H1 (cell line): ENCODE data around the gene MEF2C. TPM values are rescaled to one million over a fixed set of nuclear protein-coding genes. Genes with fewer than 3 reads are reported as not detected.

Experiments used
- CTCF ChIA-PET: fragments of 300-600 bp; sonication (Branson Sonifier 250); formaldehyde crosslinking; loops from one replicate; lab custom pipeline; 2021; ENCODE audit not compliant: partially characterized antibody; lab: Charles Lee
- POLR2A ChIA-PET: fragments of 300-600 bp; sonication (Branson Sonifier 250); formaldehyde crosslinking; loops from one replicate; lab custom pipeline; 2021; ENCODE audit warnings: inconsistent platforms; ENCODE audit not compliant: partially characterized antibody; lab: Charles Lee
- DNase-seq, 2 experiments: peaks; one replicate each; pipeline versions ENCODE4 v3.0.0 to v3.0.0-alpha.2; 2010 to 2022; ENCODE audit warnings: low spot score in 2 of 2, low read depth in 1 of 2, mixed read lengths in 1 of 2
- FAIRE-seq: peaks from 2 replicates; lab custom pipeline; 2011; peaks lifted over from hg19 to GRCh38; lab: Jason Lieb, UNC
- H2AFZ ChIP-seq: 2 replicates; pipeline ENCODE4 v1.8.1; 2012; ENCODE audit warnings: low read length, inconsistent platforms
- H2AK5ac ChIP-seq: 2 replicates; pipeline ENCODE4 v1.6.1; 2013; ENCODE audit warnings: low read depth, low read length
- H2BK120ac ChIP-seq: replicated peaks from 2 replicates; pipeline ENCODE3; 2013; ENCODE audit warnings: low read depth, low read length, inconsistent platforms
- H2BK12ac ChIP-seq: 2 replicates; pipeline ENCODE4 v1.6.1; 2013; ENCODE audit warnings: low read depth, low read length
- H2BK15ac ChIP-seq: 2 replicates; pipeline ENCODE4 v1.6.1; 2013; ENCODE audit warnings: low read length
- H2BK20ac ChIP-seq: 2 replicates; pipeline ENCODE4 v1.6.1; 2013; ENCODE audit warnings: low read length
- H2BK5ac ChIP-seq: 2 replicates; pipeline ENCODE4 v1.6.1; 2013; ENCODE audit warnings: low read depth, low read length
- H3K14ac ChIP-seq: 2 replicates; pipeline ENCODE4 v1.6.1; 2013; ENCODE audit warnings: inconsistent platforms; ENCODE audit not compliant: insufficient read length
- H3K18ac ChIP-seq: 2 replicates; pipeline ENCODE4 v1.6.1; 2013; ENCODE audit warnings: low read length; ENCODE audit errors: extremely low read depth
- H3K23ac ChIP-seq: 2 replicates; pipeline ENCODE4 v1.6.1; 2013; ENCODE audit warnings: inconsistent platforms; ENCODE audit not compliant: insufficient read length
- H3K23me2 ChIP-seq: 2 replicates; pipeline ENCODE4 v1.6.1; 2013; ENCODE audit warnings: low read depth, low read length
- H3K27ac ChIP-seq: 2 replicates; pipeline ENCODE4 v1.6.1; 2011; ENCODE audit warnings: low read depth, low read length, inconsistent platforms
- H3K27me3 ChIP-seq, 4 experiments: replicated peaks in 1 of 4; 1 replicate in 1 of 4; 2 replicates in 3 of 4; pipeline versions ENCODE4 v1.6.1 to v1.8.1; 2011 to 2013; ENCODE audit warnings: low read length in 3 of 4, mild to moderate bottlenecking in 3 of 4, inconsistent platforms in 2 of 4, mixed read lengths in 2 of 4, moderate library complexity in 1 of 4; ENCODE audit not compliant: control insufficient read depth in 3 of 4, insufficient read depth in 3 of 4; ENCODE audit errors: extremely low read depth in 1 of 4
- H3K36me3 ChIP-seq, 4 experiments: 2 replicates each; pipeline versions ENCODE4 v1.6.1 to v1.8.1; 2011 to 2013; ENCODE audit warnings: mild to moderate bottlenecking in 4 of 4, low read length in 3 of 4, moderate library complexity in 2 of 4, control low read depth in 1 of 4, inconsistent platforms in 1 of 4; ENCODE audit not compliant: insufficient read depth in 4 of 4, control insufficient read depth in 2 of 4
- H3K4ac ChIP-seq: replicated peaks from 2 replicates; pipeline ENCODE3; 2013; ENCODE audit warnings: low read length, low read depth, mixed read lengths, inconsistent platforms; ENCODE audit not compliant: insufficient read length
- H3K4me1 ChIP-seq, 4 experiments: replicated peaks in 1 of 4; 1 replicate in 1 of 4; 2 replicates in 3 of 4; pipeline versions ENCODE4 v1.6.1 to v1.8.1; 2011 to 2013; ENCODE audit warnings: low read length in 3 of 4, inconsistent platforms in 2 of 4, mixed read lengths in 1 of 4; ENCODE audit not compliant: insufficient read depth in 4 of 4, control insufficient read depth in 3 of 4
- H3K4me2 ChIP-seq, 2 experiments: 2 replicates each; pipeline versions ENCODE4 v1.6.1 to v1.8.1; 2011 to 2013; ENCODE audit warnings: low read depth in 2 of 2, low read length in 2 of 2, control low read depth in 1 of 2, inconsistent platforms in 1 of 2, mild to moderate bottlenecking in 1 of 2; ENCODE audit not compliant: insufficient read depth in 1 of 2
- H3K4me3 ChIP-seq, 4 experiments: fragments of 200-600, 300-600 bp in 1 of 4; sonication (generic), shearing (Covaris generic), sonication (Bioruptor Twin) in 1 of 4; 2 replicates each; pipeline versions ENCODE4 v1.5.1 to v1.8.1; 2011 to 2016; ENCODE audit warnings: low read length in 4 of 4, low read depth in 3 of 4, control low read depth in 2 of 4, inconsistent platforms in 2 of 4, mild to moderate bottlenecking in 2 of 4, mixed read lengths in 1 of 4, moderate library complexity in 1 of 4; ENCODE audit not compliant: insufficient read depth in 2 of 4; ENCODE audit errors: extremely low read depth in 1 of 4
- H3K56ac ChIP-seq: replicated peaks from 2 replicates; pipeline ENCODE3; 2013; ENCODE audit warnings: low read depth, mild to moderate bottlenecking, mixed read lengths, low read length, inconsistent platforms; ENCODE audit not compliant: insufficient read length
- H3K79me1 ChIP-seq: 2 replicates; pipeline ENCODE4 v1.6.1; 2013; ENCODE audit warnings: low read depth, low read length, control low read depth
- H3K79me2 ChIP-seq, 2 experiments: 2 replicates each; pipeline versions ENCODE4 v1.6.1 to v1.8.1; 2012 to 2013; ENCODE audit warnings: low read length in 2 of 2, mild to moderate bottlenecking in 2 of 2, inconsistent platforms in 1 of 2; ENCODE audit not compliant: insufficient read depth in 2 of 2, control insufficient read depth in 1 of 2
- H3K9ac ChIP-seq, 4 experiments: replicated peaks in 1 of 4; 1 replicate in 1 of 4; 2 replicates in 3 of 4; pipeline versions ENCODE4 v1.6.1 to v1.8.1; 2011 to 2013; ENCODE audit warnings: low read depth in 3 of 4, low read length in 3 of 4, control low read depth in 2 of 4, mild to moderate bottlenecking in 2 of 4, moderate library complexity in 2 of 4, inconsistent platforms in 1 of 4; ENCODE audit errors: extremely low read depth in 1 of 4
- H3K9me3 ChIP-seq, 2 experiments: 2 replicates each; pipeline versions ENCODE4 v1.6.1 to v1.8.1; 2012 to 2013; ENCODE audit warnings: mild to moderate bottlenecking in 2 of 2, moderate library complexity in 2 of 2, control low read depth in 1 of 2, inconsistent platforms in 1 of 2, low read depth in 1 of 2, low read length in 1 of 2, mixed read lengths in 1 of 2; ENCODE audit not compliant: insufficient read depth in 2 of 2
- H4K20me1 ChIP-seq, 2 experiments: replicated peaks in 1 of 2; 2 replicates each; pipeline versions ENCODE3 to v1.8.1; 2011 to 2013; ENCODE audit warnings: inconsistent platforms in 2 of 2, low read length in 2 of 2, mild to moderate bottlenecking in 1 of 2; ENCODE audit not compliant: insufficient read depth in 2 of 2, control insufficient read depth in 1 of 2
- H4K5ac ChIP-seq: 2 replicates; pipeline ENCODE4 v1.6.1; 2013; ENCODE audit warnings: low read length, low read depth, mixed read lengths, inconsistent platforms; ENCODE audit not compliant: insufficient read length
- H4K8ac ChIP-seq: 2 replicates; pipeline ENCODE4 v1.8.0; 2013; ENCODE audit warnings: mild to moderate bottlenecking, moderate library complexity, low read length, inconsistent platforms; ENCODE audit not compliant: insufficient read depth; ENCODE audit errors: extremely low read depth
- H4K91ac ChIP-seq: replicated peaks from 2 replicates; pipeline ENCODE3; 2013; ENCODE audit warnings: low read length, mixed read lengths, inconsistent platforms; ENCODE audit not compliant: insufficient read length
- BCL11A ChIP-seq, 2 experiments: IDR thresholded peaks; one replicate each; pipeline ENCODE4 v1.6.1; 2011; ENCODE audit warnings: low read depth in 2 of 2, low read length in 2 of 2, mild to moderate bottlenecking in 2 of 2
- SIN3A ChIP-seq, 2 experiments: IDR thresholded peaks in 1 of 2; conservative IDR thresholded peaks in 1 of 2; 2 replicates each; pipeline ENCODE4 v1.6.1; 2011 to 2012; ENCODE audit warnings: low read length in 2 of 2, improper control_type of control experiment in 1 of 2, low read depth in 1 of 2, mild to moderate bottlenecking in 1 of 2
- TBP ChIP-seq: IDR thresholded peaks from 2 replicates; pipeline ENCODE4 v1.6.1; 2011; ENCODE audit warnings: low read depth, low read length, improper control_type of control experiment
- WGBS, 2 experiments: shearing (Covaris generic) in 1 of 2; methylation state at CpG; one replicate each; pipeline versions ENCODE4 v1.1.6 to v1.1.7; 2013 to 2015; ENCODE audit warnings: low lambda C conversion rate in 2 of 2, mixed read lengths in 2 of 2, inconsistent platforms in 1 of 2, low coverage in 1 of 2, missing lambda C conversion rate in 1 of 2; ENCODE audit not compliant: insufficient replicate concordance in 2 of 2, insufficient coverage in 1 of 2, insufficient read length in 1 of 2; ENCODE audit errors: extremely low coverage in 1 of 2, missing lambda C conversion rate in 1 of 2; 5-methylcytosine and 5-hydroxymethylcytosine counted together
- polyA plus RNA-seq, 7 experiments: library from polyadenylated mRNA; depleted of rRNA in 3 of 7; stranded (reverse) in 5 of 7; unstranded in 2 of 7; fragments of >200 nt in 5 of 7; fragments of 200-250 nt in 2 of 7; gene quantifications; 1 replicate in 5 of 7; 2 replicates in 1 of 7; 4 replicates in 1 of 7; pipeline versions ENCODE4 v1.2.1 to v1.2.3, GENCODE V29; 2011 to 2013; ENCODE audit warnings: missing spikeins in 2 of 7, mixed read lengths in 2 of 7
- total RNA-seq: library from RNA; stranded (reverse); fragmentation: NEBNext Ultra II Directional; extraction: Animal tissue kit (Norgen Biotek cat#: 25700); gene quantifications from 2 replicates; pipeline ENCODE4 v1.2.1, GENCODE V29; 2021

Gene MEF2C
- total and polyA plus RNA-seq, 2 of the 8 experiments (the other 6 are each of a cell fraction or from before 2014, with no cell fraction given): 0.59 to 0.99 TPM

DNA sequence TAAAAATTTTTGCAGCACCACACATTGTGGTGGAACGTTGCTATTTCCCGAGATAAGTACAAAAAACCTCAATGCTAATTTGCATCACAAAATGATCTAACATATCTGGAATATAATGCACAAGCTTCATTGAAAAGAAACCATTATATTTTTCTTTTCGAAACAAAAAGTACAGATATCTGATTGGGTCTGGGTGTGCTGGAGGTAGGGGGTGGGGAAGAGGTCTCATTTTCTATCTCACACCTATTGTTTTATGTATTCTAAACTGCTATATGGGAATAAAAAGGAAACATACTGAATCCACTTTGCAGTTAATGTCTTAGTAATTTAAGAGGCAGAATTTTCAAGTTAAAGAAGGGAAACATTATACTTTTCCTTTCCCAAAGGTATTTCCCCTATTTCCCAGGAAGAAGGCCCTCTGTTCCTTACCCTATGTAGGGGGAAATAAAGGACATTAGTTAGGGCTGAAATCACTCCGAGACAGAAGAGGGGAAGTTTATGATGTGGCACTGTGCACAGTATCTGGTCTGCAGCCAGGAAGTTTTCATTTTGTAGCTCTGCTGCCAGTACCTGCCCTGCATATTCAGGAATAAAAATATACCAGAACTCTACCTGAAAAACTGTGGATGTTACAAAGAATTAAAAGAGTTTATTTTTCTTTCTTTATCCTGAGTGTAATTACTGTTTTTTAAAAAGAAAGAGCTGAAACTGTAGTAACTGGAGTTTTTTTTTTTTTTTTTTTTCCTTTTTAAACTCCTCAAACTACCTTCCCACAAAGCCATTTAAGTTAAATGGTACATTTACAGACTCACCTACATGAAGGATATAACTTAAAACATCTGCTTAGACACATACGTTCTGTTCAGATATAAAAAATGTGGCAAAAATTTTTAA, 7.4 kb downstream of the MEF2C start:
- Histone ChIP-seq H3K4me3 (no peak overlapping the region), H2BK20ac (no peak overlapping the region), H3K9me3 (no peaks in the 10 kb centered on the region), H3K9ac (no peak overlapping the region), H4K91ac (no peak overlapping the region), H4K5ac (no peak overlapping the region), H3K18ac (no peak overlapping the region), H2BK12ac (no peak overlapping the region), H3K36me3 (no peaks in the 10 kb centered on the region), H3K14ac (no peak overlapping the region), H3K79me2 (no peaks in the 10 kb centered on the region), H3K4me1 (no peaks in the 10 kb centered on the region), H4K20me1 (no peaks in the 10 kb centered on the region), H3K4me2 (no peak overlapping the region), H3K27me3 (no peaks in the 10 kb centered on the region), H3K79me1 (no peaks in the 10 kb centered on the region), H2AK5ac (no peak overlapping the region), H2BK5ac (no peak overlapping the region), H3K23me2 (peaks cover 2% of the 10 kb centered on the region; the same call in 1 of the 2 replicates), H4K8ac (no peak overlapping the region), H3K56ac (no peak overlapping the region), H3K27ac (no peak overlapping the region), H2BK120ac (no peak overlapping the region), H2BK15ac (no peak overlapping the region), H2AFZ (no peak overlapping the region), H3K4ac (no peak overlapping the region), H3K23ac (no peak overlapping the region)
- WGBS, 2 experiments: 90% methylated on average over 5 of the region's 5 CpGs; no CpG with 5 or more reads in 1 of the 2 experiments
- ChIA-PET POLR2A (no interaction called here), CTCF (interaction anchor here (0.7 to 1.2 kb wide), 2 partner anchors 28 to 47 kb away, joined by 3 to 5 read pairs; no protein-coding TSS in a partner anchor)
- TF ChIP-seq BCL11A (IDR thresholded peaks at IDR 0.05; ENCODE audit: low read depth in 2 of 2, low read length in 2 of 2) (no peak), SIN3A (conservative IDR thresholded peaks at IDR 0.05 in 1 of 2, IDR thresholded peaks at IDR 0.05 in 1 of 2; ENCODE audit: low read depth in 1 of 2, low read length in 2 of 2) (no peak), TBP (no peak)
- FAIRE-seq (no peak), DNase-seq (no peak)
